Cardiac muscle cell (in vitro differentiated cells and primary cell): ENCODE measurements around the gene RPS6KB1. TPM values are rescaled to one million over a fixed set of nuclear protein-coding genes. Genes with fewer than 3 reads are reported as not detected.
"Not testable (repeated sequence)": the region's sequence is repeated elsewhere in the genome, so short reads cannot be mapped to it uniquely, and the experiment has no call there.

ENCODE experiments used
- DNase-seq, 2 donors: peaks; one replicate each; pipeline versions ENCODE4 v3.0.0 to v3.0.0-alpha.2; 2010 to 2017; ENCODE audit warnings: low read depth in 1 of 2, low spot score in 1 of 2
- H3K27ac ChIP-seq: fragments of 200-600 bp; sonication (generic); 2 replicates; pipeline ENCODE4 v1.5.1; 2016
- H3K27me3 ChIP-seq: fragments of 200-600 bp; sonication (generic); 2 replicates; pipeline ENCODE4 v1.6.0; 2016; ENCODE audit warnings: control low read depth
- H3K36me3 ChIP-seq: fragments of 200-600 bp; sonication (generic); 2 replicates; pipeline ENCODE4 v1.5.1; 2016; ENCODE audit warnings: control low read depth
- H3K4me1 ChIP-seq: fragments of 200-600 bp; sonication (generic); 2 replicates; pipeline ENCODE4 v1.8.1; 2017; ENCODE audit warnings: low read depth, mild to moderate bottlenecking, mixed run types
- H3K4me3 ChIP-seq: fragments of 200-600 bp; sonication (generic); 2 replicates; pipeline ENCODE4 v1.5.1; 2016; ENCODE audit warnings: mild to moderate bottlenecking
- H3K9me3 ChIP-seq: fragments of 200-600 bp; sonication (generic); 2 replicates; pipeline ENCODE4 v1.5.1; 2017; ENCODE audit warnings: low read depth, mild to moderate bottlenecking, control low read depth
- CTCF ChIP-seq: IDR thresholded peaks from 2 replicates; pipeline ENCODE4 v1.5.1; 2012; ENCODE audit warnings: low read depth, mild to moderate bottlenecking, low read length
- polyA plus RNA-seq: library from polyadenylated mRNA; unstranded; fragments of >200 nt; fragmentation: Nextera tagmentation; extraction: Ambion mirVana; gene quantifications from 2 replicates; pipeline ENCODE4 v1.2.1, GENCODE V29; 2016
- total RNA-seq: library from RNA; depleted of rRNA; stranded (reverse); fragments of >200 nt; gene quantifications from 2 replicates; pipeline ENCODE4 v1.2.3, GENCODE V29; 2016

Gene RPS6KB1
- total and polyA plus RNA-seq, 2 experiments from 2014 or later: 19.2 to 103 TPM

- TF ChIP-seq CTCF: no peak
- H3K4me3 ChIP-seq: no peak overlapping the region
- no peaks in the 10 kb centered on the region for H3K27me3 ChIP-seq
- no peaks in the 10 kb centered on the region for H3K4me1 ChIP-seq
- no peak for DNase-seq
- no peaks in the 10 kb centered on the region for H3K9me3 ChIP-seq
- no peak overlapping the region for H3K27ac ChIP-seq
- H3K36me3 ChIP-seq: peaks cover 22% of the 10 kb centered on the region
These were observed 48.2 kb downstream of the RPS6KB1 start for GRCh38 chr17:59941131-59941530.

- DNase-seq, H3K4me3 ChIP-seq, H3K4me1 ChIP-seq, H3K27ac ChIP-seq, H3K9me3 ChIP-seq, H3K27me3 ChIP-seq: not testable (repeated sequence)
- H3K36me3 ChIP-seq: peaks cover 29% of the 10 kb centered on the region
These were observed 53.5 kb downstream of the RPS6KB1 start for GRCh38 chr17:59946433-59946832.

GRCh38 chr17:59947310-59947709 lies 54.4 kb downstream of the RPS6KB1 start:
- not testable (repeated sequence) for H3K27ac ChIP-seq, H3K9me3 ChIP-seq, DNase-seq, H3K4me3 ChIP-seq, H3K4me1 ChIP-seq, H3K27me3 ChIP-seq
- H3K36me3 ChIP-seq: peaks cover 29% of the 10 kb centered on the region

GRCh38 chr17:59950049-59950448 lies 57.1 kb downstream of the RPS6KB1 start:
- peaks cover 27% of the 10 kb centered on the region for H3K36me3 ChIP-seq
- H3K27ac ChIP-seq: no peak overlapping the region
- DNase-seq: no peak
- no peaks in the 10 kb centered on the region for H3K9me3 ChIP-seq
- no peaks in the 10 kb centered on the region for H3K4me1 ChIP-seq
- no peaks in the 10 kb centered on the region for H3K27me3 ChIP-seq
- H3K4me3 ChIP-seq: no peak overlapping the region
- TF ChIP-seq CTCF: no peak

GRCh38 chr17:59954856-59955255 lies 61.9 kb downstream of the RPS6KB1 start:
- Histone ChIP-seq H3K4me1 (no peaks in the 10 kb centered on the region), H3K9me3 (no peaks in the 10 kb centered on the region), H3K36me3 (peaks cover 28% of the 10 kb centered on the region), H3K4me3 (no peak overlapping the region), H3K27ac (no peak overlapping the region), H3K27me3 (no peaks in the 10 kb centered on the region)
- no peak for DNase-seq
- TF ChIP-seq CTCF: no peak

- DNase-seq, H3K9me3 ChIP-seq, H3K4me1 ChIP-seq, H3K4me3 ChIP-seq, H3K27ac ChIP-seq, H3K27me3 ChIP-seq: not testable (repeated sequence)
- H3K36me3 ChIP-seq: peaks cover 24% of the 10 kb centered on the region
These were observed 66.7 kb downstream of the RPS6KB1 start for GRCh38 chr17:59959574-59959973.

GRCh38 chr17:59962739-59963318 lies 69.9 kb downstream of the RPS6KB1 start:
- Histone ChIP-seq H3K4me3 (no peak overlapping the region), H3K27ac (no peak overlapping the region), H3K4me1 (no peaks in the 10 kb centered on the region), H3K9me3 (no peaks in the 10 kb centered on the region), H3K36me3 (peaks cover 5% of the 10 kb centered on the region), H3K27me3 (no peaks in the 10 kb centered on the region)
- TF ChIP-seq CTCF: no peak
- no peak for DNase-seq
